Medulla oblongata (tissue), 1 donor: Measurements from ENCODE around the gene TRAPPC12.
"Not testable (repeated sequence)": the region's sequence is repeated elsewhere in the genome, so short reads cannot be mapped to it uniquely, and the experiment has no call there.

Experiments
- DNase-seq: peaks from one replicate; pipeline ENCODE4 v3.0.0-alpha.2; 2015; ENCODE audit errors: extremely low spot score

Gene TRAPPC12

DNA sequence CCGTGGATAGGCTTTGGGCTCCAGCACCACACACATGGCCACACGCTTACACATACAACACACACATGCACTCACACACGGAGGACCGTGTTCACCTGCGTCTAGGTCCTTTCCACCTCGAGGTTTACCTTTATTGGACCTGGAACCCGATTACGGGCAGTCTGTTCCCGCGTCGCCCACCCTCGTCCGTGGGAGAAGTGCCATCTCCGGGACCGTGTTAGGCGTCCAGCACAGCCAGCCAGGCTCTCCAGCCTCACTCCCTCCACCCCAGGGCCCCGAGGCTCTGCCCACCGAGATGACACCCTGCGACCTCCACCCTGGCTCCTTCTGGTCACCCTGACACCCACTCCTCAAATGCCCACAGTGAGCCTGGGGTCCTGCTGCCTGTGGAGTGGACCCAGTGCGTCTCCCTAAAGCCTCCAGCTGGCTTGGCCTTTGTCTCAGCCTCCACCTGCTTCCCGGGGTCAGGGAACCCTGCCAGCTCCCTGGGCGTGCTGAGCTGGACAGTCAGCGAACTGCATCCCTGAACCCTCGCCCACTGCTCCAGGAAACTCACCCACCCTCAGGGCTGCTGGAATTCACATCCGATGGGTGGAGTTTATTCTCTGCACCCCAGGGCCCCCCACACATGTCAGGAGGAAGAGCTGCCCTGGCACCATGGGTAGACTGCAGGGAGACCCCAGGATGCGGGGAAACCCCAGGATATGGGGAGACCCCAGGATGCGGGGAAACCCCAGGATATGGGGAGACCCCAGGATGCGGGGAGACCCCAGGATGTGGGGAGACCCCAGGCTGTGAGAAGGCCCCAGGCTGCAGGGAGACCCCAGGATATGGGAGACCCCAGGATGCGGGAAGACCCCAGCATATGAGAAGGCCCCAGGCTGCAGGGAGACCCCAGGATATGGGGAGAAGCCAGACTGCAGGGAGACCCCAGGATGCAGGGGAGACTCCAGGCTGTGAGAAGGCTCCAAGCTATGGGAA lies 106.8 kb downstream of the TRAPPC12 start:
- no peak for DNase-seq

DNA sequence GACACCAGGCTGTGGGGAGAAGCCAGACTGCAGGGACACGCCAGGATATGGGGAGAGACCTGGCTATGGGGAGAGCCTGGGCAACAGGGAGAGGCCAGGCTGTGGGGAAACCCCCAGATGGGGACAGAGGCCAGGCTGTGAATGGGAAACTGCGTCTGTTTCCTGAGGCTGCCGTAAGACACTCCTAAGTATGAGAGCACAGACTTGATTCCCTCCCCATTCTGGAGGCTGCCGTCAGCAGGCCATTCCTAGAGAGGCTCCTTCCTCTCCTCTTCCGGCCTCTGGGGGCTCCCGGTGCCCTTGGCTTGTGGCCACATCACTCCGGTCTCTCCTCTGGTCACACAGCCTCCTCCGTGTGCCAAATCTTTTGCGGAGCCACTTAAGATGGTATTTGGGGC lies 107.5 kb downstream of the TRAPPC12 start:
- DNase-seq = no peak

DNA sequence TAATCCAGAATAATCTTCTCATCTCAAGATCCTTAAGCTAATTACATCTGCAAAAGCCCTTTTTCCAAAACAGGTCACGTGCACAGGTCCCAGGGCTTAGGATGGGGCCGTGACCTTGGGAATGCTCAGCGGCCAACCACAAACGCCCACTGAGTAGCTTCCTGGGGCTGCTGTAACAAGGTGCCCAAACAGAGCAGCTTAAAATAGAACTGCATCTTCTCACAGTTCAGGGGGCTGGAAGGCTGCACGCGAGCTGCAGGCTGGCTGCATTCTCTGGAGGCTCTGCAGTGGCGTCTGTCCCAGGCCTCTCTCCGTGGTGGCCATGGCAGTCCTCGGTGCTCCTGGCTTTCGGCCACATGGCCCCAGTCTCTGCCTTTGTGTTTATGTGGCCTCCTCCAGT lies 107.9 kb downstream of the TRAPPC12 start:
- peak; percentile 32 for DNase-seq

DNA sequence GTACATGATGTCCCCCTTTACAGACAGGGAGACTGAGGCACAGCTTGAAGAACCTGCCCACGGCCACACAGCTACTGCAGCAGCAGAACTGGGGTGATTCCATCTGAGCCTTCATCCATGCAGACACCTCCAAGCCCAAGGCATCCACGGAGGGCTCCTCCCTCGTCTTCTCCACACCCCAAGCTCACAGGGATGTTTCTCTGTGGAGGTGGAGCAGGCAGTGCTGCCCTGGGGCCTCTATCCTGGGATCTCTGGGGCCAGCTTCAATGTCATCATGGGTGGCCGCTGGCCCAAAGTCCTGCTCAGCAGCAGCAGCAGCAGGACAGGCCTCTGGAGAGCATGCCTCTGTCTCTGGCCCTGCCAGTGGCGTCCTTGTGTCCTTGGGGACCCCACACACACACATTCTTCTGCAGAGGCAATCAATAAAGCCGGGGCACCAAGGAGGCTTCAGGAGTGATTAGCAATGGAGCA lies 108.6 kb downstream of the TRAPPC12 start:
- no peak for DNase-seq

DNA sequence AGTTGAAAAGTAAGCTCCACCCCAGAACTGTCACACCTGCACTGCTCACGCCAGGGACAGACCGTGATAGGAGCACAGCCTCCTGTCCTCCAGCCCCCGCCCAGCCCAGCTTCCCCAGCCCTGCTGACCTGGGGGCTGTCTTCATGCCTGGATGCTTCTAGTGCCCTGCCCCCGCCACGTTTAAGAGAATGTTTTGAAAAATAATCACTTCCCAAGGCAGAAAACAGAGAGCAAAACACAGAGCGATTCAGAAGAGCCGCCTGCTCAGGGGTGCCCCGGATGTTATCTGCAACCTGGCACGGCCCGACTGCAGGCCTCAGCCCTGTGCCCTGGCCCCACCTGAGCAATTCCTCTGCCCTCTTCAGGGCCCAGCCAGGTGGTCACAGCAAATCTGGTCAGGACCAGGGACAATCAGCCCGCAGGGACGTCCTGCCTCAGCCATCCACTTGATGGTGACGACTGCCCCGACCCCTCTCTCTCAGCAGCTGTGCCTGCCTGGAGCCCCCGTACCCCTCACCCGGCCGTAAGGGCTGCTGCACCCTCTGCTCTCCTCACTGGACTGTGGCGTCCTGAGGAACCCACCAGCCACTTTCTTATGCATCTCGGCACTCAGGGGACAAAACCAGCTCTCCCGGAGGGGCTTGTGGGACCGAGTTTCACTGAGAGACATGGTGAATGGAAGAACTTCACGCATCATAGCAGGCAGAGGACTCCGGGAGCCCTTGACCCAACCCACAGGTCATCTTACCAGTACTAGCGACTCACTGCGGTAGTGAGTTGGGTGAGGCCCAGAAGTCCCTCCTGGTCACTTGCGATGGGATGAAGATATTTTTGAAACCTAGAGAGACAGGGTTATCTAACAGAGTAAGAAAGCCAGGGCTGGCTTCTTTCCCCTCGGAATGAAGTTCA lies 109.6 kb downstream of the TRAPPC12 start:
- no peak for DNase-seq

DNA sequence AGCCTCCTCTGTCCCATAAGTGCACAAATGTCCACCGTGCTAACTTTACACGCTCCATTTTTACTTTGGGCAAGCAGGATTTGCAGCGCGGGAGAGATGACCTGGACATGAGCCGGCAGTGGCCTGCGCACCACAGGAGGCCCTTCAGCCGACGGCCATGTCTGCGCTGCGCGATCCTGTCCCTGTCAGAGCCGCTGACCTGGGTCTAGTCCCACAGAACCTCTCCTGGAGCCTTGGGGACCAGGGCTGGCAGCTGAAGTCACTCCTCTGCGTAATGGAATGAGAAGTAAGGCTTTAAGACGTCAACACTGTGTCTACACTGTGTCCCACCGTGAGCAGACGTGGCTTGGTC lies 110.2 kb downstream of the TRAPPC12 start:
- no peak for DNase-seq

DNA sequence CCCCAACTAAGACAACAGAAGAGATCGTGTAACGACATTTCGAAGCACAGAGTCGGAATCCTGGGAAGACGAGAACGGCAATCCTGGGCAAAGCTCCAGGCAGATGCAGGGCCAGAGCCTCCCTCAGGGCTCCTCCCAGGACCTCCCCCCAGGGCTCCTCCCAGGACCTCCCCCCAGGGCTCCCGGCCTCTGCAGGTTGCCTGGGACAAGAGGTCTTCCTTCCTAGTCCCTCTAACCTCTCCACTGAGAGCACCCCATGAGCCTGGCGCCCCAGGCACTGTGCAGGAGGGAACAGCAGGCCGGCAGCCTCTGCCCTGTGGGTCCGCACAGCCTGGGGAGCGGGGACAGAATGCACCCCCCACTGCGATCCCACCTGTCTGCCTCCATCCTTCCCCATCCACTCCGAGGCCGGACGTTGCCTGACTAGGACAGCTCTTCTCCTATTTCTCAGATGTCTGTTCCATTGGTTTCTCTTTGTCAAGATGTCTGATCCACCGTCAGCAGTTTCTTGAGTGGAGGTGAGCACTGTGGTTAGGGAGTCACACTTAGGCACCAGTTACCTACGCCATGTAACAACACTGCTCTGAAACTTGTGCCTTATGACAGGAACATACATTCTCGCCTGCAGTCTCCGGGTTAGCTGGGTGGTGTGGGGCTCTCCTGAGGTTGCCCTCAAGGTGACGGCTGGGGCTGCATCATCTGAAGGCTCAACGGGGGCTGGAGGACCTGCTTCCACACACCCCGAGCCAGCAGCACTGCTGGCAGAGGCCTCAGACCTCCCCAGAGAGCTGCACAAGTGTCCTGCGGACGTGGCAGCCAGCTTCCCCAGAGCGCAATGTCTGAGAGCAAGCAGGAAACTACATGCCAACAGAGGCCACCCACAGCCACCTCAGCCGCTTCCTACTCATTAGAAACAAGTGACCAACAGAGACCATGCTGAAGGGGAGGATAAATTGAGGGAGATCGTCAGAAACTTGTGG lies 111.0 kb downstream of the TRAPPC12 start:
- no peak for DNase-seq

DNA sequence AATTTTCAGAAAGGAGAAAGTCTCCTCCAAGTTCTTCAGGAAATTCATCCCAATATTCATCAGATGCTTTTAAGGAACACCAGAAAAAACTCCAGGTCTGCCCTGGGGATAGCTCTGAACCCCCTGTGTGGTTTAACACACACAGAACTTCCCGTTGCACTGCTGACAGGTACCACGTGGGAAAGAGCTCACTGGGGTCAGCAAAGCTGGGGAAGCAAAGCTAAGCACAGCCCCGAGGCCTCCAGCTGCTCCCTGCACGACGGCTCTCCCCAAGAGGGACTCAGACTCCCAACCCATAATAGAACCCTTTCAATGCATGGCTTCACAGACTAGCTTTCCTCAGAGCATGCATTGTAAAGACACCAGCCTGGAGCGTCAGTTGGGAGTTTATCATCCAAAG lies 111.8 kb downstream of the TRAPPC12 start:
- DNase-seq = no peak

DNA sequence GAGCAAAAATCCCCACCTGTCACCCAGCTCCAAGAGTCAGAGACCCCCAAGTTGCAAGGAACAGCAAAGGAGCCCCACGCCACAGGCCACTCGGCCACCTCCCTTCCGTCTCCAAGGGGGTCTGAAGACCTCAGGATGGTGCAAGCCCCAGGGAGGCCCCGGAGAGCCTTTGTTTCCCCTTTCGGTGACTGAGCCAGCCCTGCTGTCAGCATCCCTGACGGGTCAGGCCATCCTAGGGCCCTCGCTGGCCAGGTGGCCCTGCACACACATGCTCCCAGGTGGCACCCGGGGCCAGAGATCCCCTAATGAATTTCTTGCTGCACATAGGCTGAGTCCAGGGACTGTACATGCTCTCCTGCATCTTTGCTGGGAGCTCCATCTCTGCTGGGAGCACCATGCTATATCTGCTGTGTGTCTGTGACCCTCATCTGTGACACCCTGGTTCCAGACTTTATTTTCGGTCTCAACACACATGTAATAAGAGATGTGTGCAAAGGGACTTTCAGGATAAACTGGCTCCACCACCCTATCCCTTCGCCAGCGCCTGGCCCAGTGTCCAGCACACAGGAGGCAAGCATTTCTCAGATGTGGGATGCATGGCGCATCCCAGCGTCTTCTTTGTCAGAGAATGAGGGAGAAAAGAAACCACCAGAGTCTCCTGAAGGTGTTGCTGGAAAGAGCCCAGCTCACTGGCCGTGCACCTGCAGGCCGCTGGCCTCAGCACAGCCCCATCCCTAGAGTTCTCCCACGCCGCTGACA lies 112.4 kb downstream of the TRAPPC12 start:
- no peak for DNase-seq

DNA sequence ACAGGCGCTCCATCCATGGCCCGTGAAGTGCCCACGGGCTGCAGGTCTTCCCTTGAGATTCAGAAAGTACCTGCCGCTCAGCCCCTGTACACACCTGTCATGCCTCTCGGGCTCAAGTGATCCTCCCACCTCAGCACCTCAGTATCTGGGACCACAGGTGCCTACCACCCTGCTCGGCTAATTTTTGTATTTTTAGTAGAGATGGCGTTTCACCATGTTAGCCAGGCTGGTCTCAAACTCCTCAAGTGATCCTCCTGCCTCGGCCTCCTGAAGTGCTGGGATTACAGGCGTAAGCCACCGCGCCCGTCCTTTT lies 112.9 kb downstream of the TRAPPC12 start:
- DNase-seq = not testable (repeated sequence)

DNA sequence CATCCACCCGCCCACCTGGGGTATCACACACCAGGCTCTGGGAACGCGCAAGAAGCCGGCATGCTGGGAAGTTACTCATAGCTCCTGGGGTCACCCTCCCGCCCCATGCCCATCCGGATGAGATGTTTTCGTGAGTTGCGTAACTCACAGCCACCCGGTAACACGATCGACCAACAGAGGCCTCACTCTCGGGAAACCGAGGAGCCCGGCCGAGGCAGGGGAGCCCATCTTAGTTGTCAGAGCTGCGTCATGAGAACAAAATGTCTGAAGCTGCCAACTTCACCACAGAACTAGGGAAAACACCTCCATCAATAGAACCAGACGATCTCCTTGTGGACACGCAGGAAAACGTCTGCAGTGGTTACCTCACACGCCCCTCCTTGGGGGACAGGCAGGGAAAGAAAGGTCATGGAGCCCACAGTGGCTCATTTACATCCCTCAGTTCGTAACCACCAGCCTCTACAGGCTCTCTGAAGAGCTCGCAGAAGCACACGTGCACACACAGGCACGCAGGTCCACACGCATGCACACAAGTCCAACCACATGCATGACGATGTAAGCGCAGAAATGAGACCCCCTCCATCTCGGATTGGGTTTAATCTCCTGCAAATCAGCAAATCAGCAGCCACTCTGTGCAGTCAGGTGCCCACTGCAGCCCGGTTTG lies 113.6 kb downstream of the TRAPPC12 start:
- DNase-seq = no peak

DNA sequence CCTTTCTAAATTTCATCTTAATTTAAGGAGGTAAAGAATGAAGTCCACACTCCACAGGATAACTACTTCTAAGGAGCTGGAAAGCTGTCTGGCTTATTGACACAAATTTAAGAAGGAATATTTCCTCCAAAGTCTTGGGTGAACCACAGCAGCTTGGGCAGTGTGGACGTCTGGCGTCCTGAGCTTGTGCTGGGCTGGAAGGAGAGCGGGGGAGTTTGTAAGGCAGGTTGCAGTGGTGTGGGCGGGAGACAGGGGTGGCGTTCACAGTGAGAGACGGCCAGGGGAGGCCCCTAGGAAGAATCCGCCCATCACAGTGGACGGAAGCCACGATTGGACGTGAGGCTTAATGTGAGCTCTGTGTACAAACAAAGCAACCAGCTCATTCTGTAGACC lies 114.1 kb downstream of the TRAPPC12 start:
- no peak for DNase-seq

DNA sequence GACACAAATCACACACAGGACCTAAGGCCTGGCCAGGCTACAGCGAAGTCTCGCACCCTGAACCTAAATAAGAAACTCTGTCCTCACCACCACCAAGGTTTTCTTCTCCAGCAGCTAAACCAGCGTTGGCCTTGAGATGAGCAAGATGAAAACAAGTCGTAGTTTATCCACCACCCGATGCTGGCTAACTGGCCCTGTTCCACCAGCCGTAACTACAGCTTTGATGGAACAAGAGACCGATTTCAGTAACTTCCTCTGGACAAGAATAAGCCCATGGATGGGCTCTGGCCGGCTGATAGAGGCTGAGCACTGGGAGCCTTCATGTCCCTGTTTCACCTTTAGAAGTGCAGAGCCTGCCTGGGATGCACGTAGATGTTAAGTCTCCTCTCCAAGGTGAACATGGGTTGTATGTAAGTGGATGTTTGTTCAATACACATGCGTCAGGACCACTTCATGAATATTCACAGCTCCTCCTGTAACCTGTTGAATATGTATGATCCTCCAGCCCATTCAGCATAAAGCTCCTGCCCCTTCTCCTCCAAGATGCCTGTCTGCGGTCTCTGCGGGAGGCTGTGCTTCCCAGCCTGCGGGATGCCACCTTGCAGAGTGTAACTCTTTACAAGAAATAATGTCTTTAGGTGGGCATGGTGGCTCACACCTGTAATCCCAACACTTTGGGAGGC lies 115.6 kb downstream of the TRAPPC12 start:
- no peak for DNase-seq

DNA sequence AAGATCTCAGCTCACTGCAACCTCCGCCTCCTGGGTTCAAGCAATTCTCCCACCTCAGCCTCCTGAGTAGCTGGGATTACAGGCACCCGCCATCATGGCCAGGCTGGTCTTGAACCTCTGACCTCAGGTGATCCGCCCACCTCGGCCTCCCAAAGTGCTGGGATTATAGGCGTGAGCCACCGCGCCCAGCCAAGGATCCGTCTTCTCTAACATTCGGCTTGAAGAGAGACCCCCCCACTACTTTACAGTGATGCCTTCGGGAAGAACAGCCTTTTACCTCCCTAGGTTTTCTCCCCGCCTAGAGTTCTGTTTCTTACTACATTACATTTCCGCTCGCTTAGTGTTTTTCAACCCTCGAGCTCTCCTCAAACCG lies 117.2 kb downstream of the TRAPPC12 start:
- not testable (repeated sequence) for DNase-seq

DNA sequence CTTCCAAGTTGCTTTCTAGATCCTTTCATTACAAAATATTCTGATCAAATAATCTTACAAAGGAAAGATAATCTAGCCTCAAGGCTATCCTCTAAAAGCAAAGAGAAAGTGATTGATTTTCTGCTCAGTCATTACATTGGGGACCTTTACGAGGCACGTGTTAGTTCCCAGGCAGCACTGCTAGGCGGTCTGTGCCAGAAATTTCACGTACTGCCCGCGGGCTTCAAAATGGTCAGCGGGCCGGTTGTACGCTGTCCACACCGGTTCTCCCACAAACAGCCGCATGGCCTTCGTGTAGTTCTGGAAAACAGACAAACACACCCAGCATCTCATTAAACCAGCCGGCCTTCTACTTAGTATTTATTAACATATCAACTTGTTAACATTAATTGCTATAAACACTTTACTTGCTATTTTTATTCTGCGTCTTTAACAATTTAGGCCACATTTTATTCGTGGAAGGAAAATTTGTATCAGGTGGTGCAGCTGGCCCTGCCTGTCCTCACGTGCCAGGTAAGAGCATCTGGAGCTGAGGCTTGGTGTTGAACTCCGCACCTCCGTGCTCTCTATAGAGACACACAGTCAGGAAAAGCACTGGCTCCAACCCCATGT lies 119.4 kb downstream of the TRAPPC12 start:
- DNase-seq = no peak

DNA sequence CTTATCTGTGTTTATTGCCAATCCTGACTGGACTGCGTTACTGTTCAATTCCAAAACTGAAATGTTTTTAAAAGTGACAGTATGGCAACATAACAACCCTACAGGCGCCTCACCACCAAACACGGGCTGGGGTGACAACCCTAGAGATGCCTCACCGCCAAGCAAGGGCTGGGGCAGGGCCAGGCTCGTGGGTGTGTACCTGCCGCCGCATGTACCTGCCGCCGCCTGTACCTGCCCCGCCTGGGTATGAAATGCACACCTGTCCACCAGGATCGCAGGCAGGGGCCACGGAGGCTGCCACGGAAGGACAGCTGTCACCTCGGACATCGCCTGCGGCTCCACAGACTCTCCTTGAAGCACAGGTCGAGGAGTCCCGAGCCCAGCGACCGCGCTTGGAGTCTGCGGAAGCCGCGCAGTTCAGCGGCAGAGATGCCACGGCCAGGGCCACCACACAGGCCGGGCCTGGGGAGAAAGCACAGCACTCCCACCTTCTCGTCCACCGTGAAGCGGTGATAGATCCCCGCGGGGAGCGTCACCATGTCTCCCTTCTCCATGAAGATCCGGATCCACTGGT lies 120.9 kb downstream of the TRAPPC12 start:
- DNase-seq = no peak

DNA sequence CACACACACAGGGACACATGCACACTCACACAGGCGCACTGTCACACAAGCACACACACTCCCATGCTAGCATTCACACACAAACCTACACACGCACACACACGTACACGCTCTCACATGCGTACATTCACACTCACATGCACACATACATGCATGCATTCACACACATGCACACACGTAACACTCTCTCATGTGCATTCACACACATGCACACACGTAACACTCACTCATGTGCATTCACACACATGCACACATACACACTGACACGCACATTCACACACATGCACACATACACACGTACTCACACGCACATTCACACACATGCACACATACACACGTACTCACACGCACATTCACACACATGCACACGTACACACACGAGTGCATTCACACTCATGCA lies 123.6 kb downstream of the TRAPPC12 start:
- no peak for DNase-seq

DNA sequence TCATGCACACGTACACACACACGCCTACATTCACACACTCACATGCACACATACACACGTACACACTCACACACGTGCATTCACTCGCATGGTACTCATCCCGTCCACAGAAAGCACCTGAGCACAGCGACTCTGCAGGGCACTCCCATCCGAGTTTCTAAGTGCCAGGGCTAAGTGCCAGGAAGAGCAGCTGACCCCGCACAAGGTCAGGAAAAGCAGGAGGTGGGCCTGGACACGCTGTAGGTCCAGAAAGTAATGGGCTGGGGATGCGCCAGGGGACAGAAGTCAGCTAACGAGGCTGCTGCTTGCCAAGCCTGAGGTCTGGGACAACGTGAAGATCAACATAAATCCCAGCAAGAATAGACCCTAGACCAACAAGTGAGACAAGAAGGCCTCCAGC lies 124.0 kb downstream of the TRAPPC12 start:
- DNase-seq = no peak

DNA sequence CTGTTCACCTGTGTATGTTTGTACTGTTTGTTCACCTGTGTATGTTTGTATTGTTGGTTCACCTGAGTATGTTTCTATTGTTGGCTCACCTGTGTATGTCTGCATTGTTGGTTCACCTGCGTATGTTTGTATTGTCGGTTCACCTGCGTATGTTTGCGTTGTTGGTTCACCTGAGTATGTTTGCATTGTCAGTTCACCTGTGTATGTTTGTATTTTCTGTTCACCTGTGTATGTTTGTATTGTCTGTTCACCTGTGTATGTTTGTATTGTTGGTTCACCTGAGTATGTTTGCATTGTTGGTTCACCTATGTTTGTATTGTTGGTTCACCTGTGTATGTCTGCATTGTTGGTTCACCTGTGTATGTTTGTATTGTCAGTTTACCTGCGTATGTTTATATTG lies 125.2 kb downstream of the TRAPPC12 start:
- no peak for DNase-seq
